HEK293 (cell line): Measurements from ENCODE around the gene ZMYM1.

Experiments
- CTCF ChIP-seq: fragments of 450-650 bp; formaldehyde crosslinking; IDR thresholded peaks from 2 replicates; pipeline ENCODE4 v1.5.1; 2016; ENCODE audit warnings: missing biosample characterization, missing genetic modification characterization
- HOXA7 ChIP-seq: sonication (generic); formaldehyde crosslinking; IDR thresholded peaks from 2 replicates; pipeline ENCODE4 v1.8.1; 2022; ENCODE audit warnings: missing genetic modification reagents, borderline replicate concordance
- MYNN ChIP-seq: fragments of 450-650 bp; formaldehyde crosslinking; IDR thresholded peaks from 2 replicates; pipeline ENCODE4 v1.5.1; 2016; ENCODE audit warnings: missing biosample characterization, missing genetic modification characterization, borderline replicate concordance
- PRDM2 ChIP-seq: fragments of 450-650 bp; formaldehyde crosslinking; IDR thresholded peaks from 2 replicates; pipeline ENCODE4 v1.5.1; 2016; ENCODE audit warnings: missing biosample characterization, missing genetic modification characterization, borderline replicate concordance
- ZNF121 ChIP-seq: fragments of 450-650 bp; formaldehyde crosslinking; IDR thresholded peaks from 2 replicates; pipeline ENCODE4 v1.5.1; 2016; ENCODE audit warnings: missing biosample characterization, missing genetic modification characterization
- ZNF184 ChIP-seq: fragments of 450-650 bp; IDR thresholded peaks from 2 replicates; pipeline ENCODE4 v1.5.1; 2018; ENCODE audit warnings: missing biosample characterization, mild to moderate bottlenecking, missing genetic modification characterization
- ZNF274 ChIP-seq, 2 experiments: fragments of 200-500 bp in 1 of 2; fragments of 450-650 bp in 1 of 2; sonication (Bioruptor generic) in 1 of 2; formaldehyde crosslinking in 1 of 2; IDR thresholded peaks; 2 replicates each; pipeline versions ENCODE4 v1.5.1 to v1.6.1; 2014 to 2016; ENCODE audit warnings: borderline replicate concordance in 1 of 2, inconsistent platforms in 1 of 2, low read length in 1 of 2, missing biosample characterization in 1 of 2, missing genetic modification characterization in 1 of 2
- ZNF530 ChIP-seq: fragments of 450-650 bp; formaldehyde crosslinking; IDR thresholded peaks from 2 replicates; pipeline ENCODE4 v1.5.1; 2016; ENCODE audit warnings: low read depth, missing biosample characterization, missing genetic modification characterization
- ZNF621 ChIP-seq: fragments of 450-650 bp; formaldehyde crosslinking; IDR thresholded peaks from 2 replicates; pipeline ENCODE4 v1.5.1; 2017; ENCODE audit warnings: missing biosample characterization, missing genetic modification characterization
- ZNF76 ChIP-seq: fragments of 450-650 bp; formaldehyde crosslinking; IDR thresholded peaks from 2 replicates; pipeline ENCODE4; 2016; ENCODE audit warnings: low read depth, missing biosample characterization, missing genetic modification characterization, borderline replicate concordance
- ZNF837 ChIP-seq: fragments of 450-650 bp; formaldehyde crosslinking; IDR thresholded peaks from 2 replicates; pipeline ENCODE4 v1.5.1; 2016; ENCODE audit warnings: missing biosample characterization, missing genetic modification characterization

GRCh38 chr1:35049116-35049515 lies 30.1 kb upstream of the ZMYM1 start:
- no peak for TF ChIP-seq ZNF274 (IDR thresholded peaks at IDR 0.05; ENCODE audit: low read length)
- TF ChIP-seq ZNF274 (tag by site-specific recombination; IDR thresholded peaks at IDR 0.05; ENCODE audit: borderline replicate concordance) = no peak
- TF ChIP-seq ZNF621 = no peak
- no peak for TF ChIP-seq ZNF837 (tag by site-specific recombination)
- TF ChIP-seq MYNN (tag by site-specific recombination) = no peak
- TF ChIP-seq CTCF (tag by site-specific recombination) = no peak
- TF ChIP-seq HOXA7 (CRISPR knock-in tag) = no peak
- TF ChIP-seq PRDM2 = no peak
- no peak for TF ChIP-seq ZNF76
- no peak for TF ChIP-seq ZNF184
- TF ChIP-seq ZNF121 (tag by site-specific recombination) = no peak
- TF ChIP-seq ZNF530 (tag by site-specific recombination) = no peak
